Effector memory CD8-positive, alpha-beta T cell (primary cell): ENCODE data around the gene TTC12.
"Not testable (repeated sequence)": the region's sequence is repeated elsewhere in the genome, so short reads cannot be mapped to it uniquely, and the experiment has no call there.

Source experiments
- ATAC-seq: fragments of 150-1000 bp; cut with Tn5 transposase; replicated peaks from 2 replicates; pipeline ENCODE4 v1.10.0; 2021; ENCODE audit warnings: mild to moderate bottlenecking, moderate library complexity
- DNase-seq, 3 experiments: peaks; one replicate each; pipeline ENCODE4 v3.0.0; 2021
- H3K27ac Mint-ChIP-seq, 2 donors: one replicate each; pipeline ENCODE4 v1.8.0; 2022; ENCODE audit warnings: mild to moderate bottlenecking in 2 of 2, mixed read lengths in 2 of 2, moderate library complexity in 2 of 2
- H3K27me3 Mint-ChIP-seq, 2 donors: one replicate each; pipeline ENCODE4 v1.8.0; 2022; ENCODE audit warnings: mixed read lengths in 2 of 2
- H3K36me3 Mint-ChIP-seq: one replicate; pipeline ENCODE4 v1.8.0; 2022; ENCODE audit warnings: mild to moderate bottlenecking, moderate library complexity, mixed read lengths; ENCODE audit not compliant: insufficient read depth
- H3K4me1 Mint-ChIP-seq, 2 donors: one replicate each; pipeline ENCODE4 v1.8.0; 2022; ENCODE audit warnings: low read depth in 2 of 2, mixed read lengths in 2 of 2
- H3K4me3 Mint-ChIP-seq, 2 donors: one replicate each; pipeline ENCODE4 v1.8.0; 2022; ENCODE audit warnings: mild to moderate bottlenecking in 2 of 2, mixed read lengths in 2 of 2, moderate library complexity in 2 of 2
- H3K9me3 Mint-ChIP-seq, 2 donors: one replicate each; pipeline ENCODE4 v1.8.0; 2022; ENCODE audit warnings: mixed read lengths in 2 of 2

Gene TTC12

GRCh38 chr11:113289431-113290187 is 24.8 kb upstream of the TTC12 start:
- Mint-ChIP-seq H3K36me3 (no peaks in the 10 kb centered on the region), H3K4me3 (no peak overlapping the region), H3K9me3 (no peaks in the 10 kb centered on the region), H3K27ac (no peak overlapping the region), H3K4me1 (no peaks in the 10 kb centered on the region), H3K27me3 (peaks cover 12 to 42% of the 10 kb centered on the region in 2 donors)
- ATAC-seq (peak; percentile 95), DNase-seq (peak; percentile 47 to 59 (median 52))

GRCh38 chr11:113293936-113294335 is 20.4 kb upstream of the TTC12 start:
- ATAC-seq, result no peak
- H3K9me3 Mint-ChIP-seq, result no peaks in the 10 kb centered on the region
- DNase-seq, result no peak
- no peaks in the 10 kb centered on the region for H3K36me3 Mint-ChIP-seq
- H3K4me3 Mint-ChIP-seq, result no peak overlapping the region
- peaks cover 33 to 57% of the 10 kb centered on the region in 2 donors for H3K27me3 Mint-ChIP-seq
- no peak overlapping the region for H3K27ac Mint-ChIP-seq
- no peaks in the 10 kb centered on the region for H3K4me1 Mint-ChIP-seq

GRCh38 chr11:113295993-113296392 is 18.4 kb upstream of the TTC12 start:
- H3K27me3 Mint-ChIP-seq, result peaks cover 50 to 71% of the 10 kb centered on the region in 2 donors
- H3K4me3 Mint-ChIP-seq, result no peak overlapping the region
- ATAC-seq (no peak), DNase-seq (no peak)
- no peaks in the 10 kb centered on the region for H3K36me3 Mint-ChIP-seq
- H3K9me3 Mint-ChIP-seq, result no peaks in the 10 kb centered on the region
- no peak overlapping the region for H3K27ac Mint-ChIP-seq
- no peaks in the 10 kb centered on the region for H3K4me1 Mint-ChIP-seq

- H3K4me3 Mint-ChIP-seq, result no peak overlapping the region
- H3K27ac Mint-ChIP-seq, result no peak overlapping the region
- no peaks in the 10 kb centered on the region for H3K4me1 Mint-ChIP-seq
- no peaks in the 10 kb centered on the region for H3K36me3 Mint-ChIP-seq
- no peaks in the 10 kb centered on the region for H3K9me3 Mint-ChIP-seq
- peaks cover 57 to 78% of the 10 kb centered on the region in 2 donors for H3K27me3 Mint-ChIP-seq
- ATAC-seq (no peak), DNase-seq (no peak)
Observed at GRCh38 chr11:113296447-113297205, 17.8 kb upstream of the TTC12 start.

- DNase-seq, H3K4me1 Mint-ChIP-seq, H3K36me3 Mint-ChIP-seq, H3K4me3 Mint-ChIP-seq, H3K27ac Mint-ChIP-seq, ATAC-seq, H3K9me3 Mint-ChIP-seq: not testable (repeated sequence)
- peaks cover 56 to 71% of the 10 kb centered on the region in 2 donors for H3K27me3 Mint-ChIP-seq
Observed at GRCh38 chr11:113298496-113298895, 15.9 kb upstream of the TTC12 start.

GRCh38 chr11:113304916-113305315 is 9.5 kb upstream of the TTC12 start:
- DNase-seq, result no peak
- peaks cover 0 to 2% of the 10 kb centered on the region in 2 donors for H3K4me1 Mint-ChIP-seq
- H3K27ac Mint-ChIP-seq, result no peak overlapping the region
- H3K27me3 Mint-ChIP-seq, result peaks cover 18 to 23% of the 10 kb centered on the region in 2 donors
- ATAC-seq, result no peak
- no peaks in the 10 kb centered on the region for H3K9me3 Mint-ChIP-seq
- no peak overlapping the region for H3K4me3 Mint-ChIP-seq
- no peaks in the 10 kb centered on the region for H3K36me3 Mint-ChIP-seq

- Mint-ChIP-seq H3K36me3 (no peaks in the 10 kb centered on the region), H3K27ac (no peak overlapping the region), H3K27me3 (peaks cover 11 to 18% of the 10 kb centered on the region in 2 donors), H3K4me3 (no peak overlapping the region), H3K9me3 (no peaks in the 10 kb centered on the region), H3K4me1 (peaks cover 0 to 2% of the 10 kb centered on the region in 2 donors)
- DNase-seq, result peak; percentile 63 to 65 (median 63)
- peak; percentile 93 for ATAC-seq
Observed at GRCh38 chr11:113305440-113306336, 8.7 kb upstream of the TTC12 start.

- H3K36me3 Mint-ChIP-seq, result no peaks in the 10 kb centered on the region
- H3K4me3 Mint-ChIP-seq, result no peak overlapping the region
- peaks cover 3 to 6% of the 10 kb centered on the region in 2 donors for H3K4me1 Mint-ChIP-seq
- ATAC-seq (no peak), DNase-seq (no peak)
- H3K27ac Mint-ChIP-seq, result no peak overlapping the region
- no peaks in the 10 kb centered on the region for H3K27me3 Mint-ChIP-seq
- H3K9me3 Mint-ChIP-seq, result no peaks in the 10 kb centered on the region
Observed at GRCh38 chr11:113308601-113309000, 5.8 kb upstream of the TTC12 start.

GRCh38 chr11:113311536-113311935 is 2.8 kb upstream of the TTC12 start:
- DNase-seq (no peak), ATAC-seq (no peak)
- Mint-ChIP-seq H3K4me1 (peaks cover 9 to 12% of the 10 kb centered on the region in 2 donors), H3K9me3 (no peaks in the 10 kb centered on the region), H3K4me3 (no peak overlapping the region), H3K27ac (peak overlapping the region in 1 of 2 donors; percentile 20), H3K27me3 (no peaks in the 10 kb centered on the region), H3K36me3 (no peaks in the 10 kb centered on the region)

- peaks cover 9 to 14% of the 10 kb centered on the region in 2 donors for H3K4me1 Mint-ChIP-seq
- no peak for DNase-seq
- H3K27me3 Mint-ChIP-seq, result no peaks in the 10 kb centered on the region
- no peaks in the 10 kb centered on the region for H3K9me3 Mint-ChIP-seq
- no peaks in the 10 kb centered on the region for H3K36me3 Mint-ChIP-seq
- H3K4me3 Mint-ChIP-seq, result peak overlapping the region; percentile 76 to 79
- ATAC-seq, result no peak
- peak overlapping the region; percentile 78 to 85 for H3K27ac Mint-ChIP-seq
Observed at GRCh38 chr11:113313601-113314000, 782 bp upstream of the TTC12 start.

- Mint-ChIP-seq H3K4me3 (peak overlapping the region; percentile 76 to 79), H3K4me1 (peaks cover 9 to 14% of the 10 kb centered on the region in 2 donors), H3K27ac (peak overlapping the region; percentile 78 to 85), H3K27me3 (no peaks in the 10 kb centered on the region), H3K36me3 (peaks cover 2% of the 10 kb centered on the region), H3K9me3 (no peaks in the 10 kb centered on the region)
- DNase-seq, result no peak
- no peak for ATAC-seq
Observed at GRCh38 chr11:113314065-113314388, 356 bp upstream of the TTC12 start.

- Mint-ChIP-seq H3K4me3 (peak overlapping the region; percentile 76 to 79), H3K9me3 (no peaks in the 10 kb centered on the region), H3K27ac (peak overlapping the region; percentile 78 to 85), H3K27me3 (no peaks in the 10 kb centered on the region), H3K36me3 (peaks cover 10% of the 10 kb centered on the region), H3K4me1 (peaks cover 9 to 14% of the 10 kb centered on the region in 2 donors)
- DNase-seq (no peak), ATAC-seq (no peak)
Observed at GRCh38 chr11:113315811-113316210, 1.4 kb downstream of the TTC12 start.

GRCh38 chr11:113316256-113316655 is 1.9 kb downstream of the TTC12 start:
- Mint-ChIP-seq H3K36me3 (peaks cover 10% of the 10 kb centered on the region), H3K27me3 (no peaks in the 10 kb centered on the region), H3K9me3 (no peaks in the 10 kb centered on the region), H3K27ac (peak overlapping the region; percentile 14 to 78), H3K4me1 (peaks cover 9 to 14% of the 10 kb centered on the region in 2 donors), H3K4me3 (no peak overlapping the region)
- ATAC-seq, result no peak
- no peak for DNase-seq
